Posterior cingulate gyrus (tissue), 11 donors: ENCODE measurements around the gene NTRK1.
A peak's percentile ranks its signal among the peaks of the same experiment; 100 is the strongest.
"Not testable (repeated sequence)": the region's sequence is repeated elsewhere in the genome, so short reads cannot be mapped to it uniquely, and the experiment has no call there.

Source experiments
- DNase-seq, 10 donors: peaks; one replicate each; pipeline versions ENCODE4 v3.0.0 to v3.0.0-alpha.2; 2020 to 2021; ENCODE audit warnings: mixed read lengths in 3 of 10
- intact Hi-C: fragments of 100-400 bp; cut with DNase I; formaldehyde crosslinking; loops from one replicate; pipeline ENCODE4 v1.15.1; 2023

The NTRK1 gene

GRCh38 chr1:156924478-156925153 lies 64.0 kb downstream of the NTRK1 start:
- DNase-seq = peak in 3 of 10 donors; percentile 25 to 69 (median 49)
- intact Hi-C loops = no loop called here

GRCh38 chr1:156925154-156926010 lies 64.7 kb downstream of the NTRK1 start:
- intact Hi-C loops = no loop called here
- DNase-seq = peak in 1 of 10 donors; percentile 20

DNA sequence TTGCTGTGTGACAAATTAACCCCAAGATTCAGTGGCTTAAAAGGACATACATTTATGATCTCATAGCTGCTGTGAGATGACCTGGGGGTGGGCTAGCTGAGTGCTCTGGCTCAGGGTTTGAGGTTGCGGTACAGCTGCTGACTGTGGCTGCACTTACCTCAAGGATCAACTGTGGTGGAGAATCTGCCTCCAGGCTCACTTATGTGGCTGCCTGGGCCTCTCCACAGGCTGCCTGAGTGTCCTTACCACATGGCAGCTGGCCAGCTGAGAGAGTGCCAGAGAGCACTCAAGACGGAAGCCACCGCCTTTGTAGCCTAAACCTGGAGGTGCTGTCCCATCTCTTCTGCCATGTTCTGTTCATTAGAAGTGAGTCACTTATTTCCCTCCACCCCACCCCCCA lies 65.5 kb downstream of the NTRK1 start:
- intact Hi-C loops = no loop called here
- DNase-seq = peak in 2 of 10 donors; percentile 47 to 67

DNA sequence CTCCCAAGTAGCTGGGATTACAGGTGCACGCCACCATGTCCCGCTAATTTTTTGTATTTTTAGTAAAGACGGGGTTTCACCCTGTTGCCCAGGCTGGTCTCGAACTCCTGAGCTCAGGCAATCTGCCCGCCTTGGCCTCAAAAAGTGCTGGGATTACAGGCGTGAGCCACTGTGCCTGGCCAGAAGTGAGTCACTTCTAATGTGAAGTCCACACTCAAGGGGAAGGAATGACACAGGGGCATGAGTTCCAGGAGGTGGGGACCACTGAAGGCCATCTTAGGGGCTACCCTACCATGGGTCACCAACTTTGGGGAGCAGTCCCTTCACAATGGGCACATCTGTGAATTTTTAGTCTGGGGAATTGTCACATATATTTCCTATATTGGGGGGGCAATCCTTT lies 66.0 kb downstream of the NTRK1 start:
- peak in 2 of 10 donors; percentile 29 to 35 for DNase-seq
- intact Hi-C loops = not testable (repeated sequence)

DNA sequence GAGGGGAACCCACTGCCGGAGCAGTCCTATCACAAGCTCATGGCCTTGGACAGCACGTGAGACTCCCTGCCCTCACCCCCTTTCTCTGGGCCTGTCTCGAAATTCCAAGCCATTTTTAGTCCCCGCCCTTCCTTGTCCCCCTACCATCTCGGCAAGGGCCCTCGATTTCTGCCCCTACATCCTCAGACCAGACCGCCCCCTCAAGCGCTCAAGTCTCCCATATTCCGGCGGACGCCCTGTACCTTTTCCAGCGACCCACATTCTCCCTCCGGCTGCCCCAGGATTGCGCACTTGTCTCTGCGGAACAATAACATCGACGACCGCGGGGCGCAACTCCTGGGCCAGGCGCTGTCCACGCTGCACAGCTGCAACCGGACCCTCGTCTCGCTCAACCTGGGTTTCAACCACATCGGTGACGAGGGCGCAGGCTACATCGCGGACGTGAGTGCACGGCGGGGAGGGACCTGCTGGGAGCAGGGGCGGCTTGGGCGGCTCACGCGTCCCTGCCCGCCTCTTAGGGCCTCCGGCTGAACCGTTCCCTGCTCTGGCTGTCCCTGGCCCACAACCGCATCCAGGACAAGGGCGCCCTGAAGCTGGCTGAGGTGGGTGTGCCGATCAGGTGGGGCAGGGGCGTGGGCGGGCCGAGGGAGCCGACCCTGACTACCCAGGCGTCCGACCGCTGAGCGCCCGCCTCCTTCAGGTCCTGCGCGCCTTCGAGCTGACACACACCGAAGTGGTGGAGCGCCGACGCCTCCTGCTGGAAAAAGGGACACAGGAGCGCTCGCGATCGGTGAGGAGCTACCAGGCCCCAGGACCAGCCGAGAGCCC lies 66.8 kb downstream of the NTRK1 start:
- intact Hi-C loops = no loop called here
- peak in 7 of 10 donors; percentile 36 to 91 (median 58) for DNase-seq

GRCh38 chr1:156928043-156928602 lies 67.5 kb downstream of the NTRK1 start:
- intact Hi-C loops = no loop called here
- no peak for DNase-seq

GRCh38 chr1:156929596-156930238 lies 69.1 kb downstream of the NTRK1 start:
- intact Hi-C loops = no loop called here

GRCh38 chr1:156930483-156930882 lies 69.8 kb downstream of the NTRK1 start:
- peak in 1 of 10 donors; percentile 53 for DNase-seq
- intact Hi-C loops = no loop called here

More at GRCh38 chr1:156929596-156930238, 69.1 kb downstream of the NTRK1 start:
- peak in 2 of 10 donors; percentile 18 to 69 for DNase-seq
